Glutamatergic neuron (in vitro differentiated cells): ENCODE results near the gene C3orf22. TPM values are rescaled to one million over a fixed set of nuclear protein-coding genes. Genes with fewer than 3 reads are reported as not detected.

Experiments
- DNase-seq: peaks from one replicate; pipeline ENCODE4 v3.0.0; 2022
- H3K27ac Mint-ChIP-seq: one replicate; pipeline ENCODE4 v1.8.0; 2020; ENCODE audit warnings: mild to moderate bottlenecking, mixed read lengths, inconsistent platforms; ENCODE audit not compliant: unreplicated experiment
- H3K27me3 Mint-ChIP-seq: one replicate; pipeline ENCODE4 v1.8.0; 2020; ENCODE audit warnings: mild to moderate bottlenecking, moderate library complexity, mixed read lengths, inconsistent platforms; ENCODE audit not compliant: unreplicated experiment
- H3K36me3 Mint-ChIP-seq: one replicate; pipeline ENCODE4 v1.8.0; 2020; ENCODE audit warnings: mild to moderate bottlenecking, mixed read lengths, inconsistent platforms; ENCODE audit not compliant: unreplicated experiment
- H3K4me1 Mint-ChIP-seq: one replicate; pipeline ENCODE4 v1.8.0; 2020; ENCODE audit warnings: mild to moderate bottlenecking, low read depth, mixed read lengths, inconsistent platforms; ENCODE audit not compliant: unreplicated experiment
- H3K4me3 Mint-ChIP-seq: one replicate; pipeline ENCODE4 v1.8.0; 2020; ENCODE audit warnings: mild to moderate bottlenecking, mixed read lengths, inconsistent platforms; ENCODE audit not compliant: unreplicated experiment
- H3K9me3 Mint-ChIP-seq: one replicate; pipeline ENCODE4 v1.8.0; 2020; ENCODE audit warnings: mild to moderate bottlenecking, moderate library complexity, mixed read lengths, inconsistent platforms; ENCODE audit not compliant: unreplicated experiment
- total RNA-seq: library from RNA; stranded (reverse); fragmentation: NEBNext Ultra II Directional; extraction: Animal tissue kit (Norgen Biotek cat#: 25700); gene quantifications from one replicate; pipeline ENCODE4 v1.2.1, GENCODE V29; 2021; ENCODE audit not compliant: unreplicated experiment
- TF ChIP-seq, protein P1 (sequence below): fragments of 200-600 bp; sonication (generic); IDR thresholded peaks from one replicate; pipeline ENCODE4 v1.5.0; 2021; ENCODE audit not compliant: partially characterized antibody, unreplicated experiment

Gene C3orf22
- total RNA-seq, 1 donor from 2014 or later = not detected

GRCh38 chr3:126540951-126541627, 17.6 kb downstream of the C3orf22 start:
- H3K4me3 Mint-ChIP-seq = no peak overlapping the region
- H3K27me3 Mint-ChIP-seq = peaks cover 9% of the 10 kb centered on the region
- DNase-seq = peak; percentile 10
- peaks cover 6% of the 10 kb centered on the region for H3K36me3 Mint-ChIP-seq
- no peak overlapping the region for H3K27ac Mint-ChIP-seq
- peaks cover 7% of the 10 kb centered on the region for H3K4me1 Mint-ChIP-seq
- H3K9me3 Mint-ChIP-seq = peaks cover 7% of the 10 kb centered on the region
- TF ChIP-seq, protein P1, sequence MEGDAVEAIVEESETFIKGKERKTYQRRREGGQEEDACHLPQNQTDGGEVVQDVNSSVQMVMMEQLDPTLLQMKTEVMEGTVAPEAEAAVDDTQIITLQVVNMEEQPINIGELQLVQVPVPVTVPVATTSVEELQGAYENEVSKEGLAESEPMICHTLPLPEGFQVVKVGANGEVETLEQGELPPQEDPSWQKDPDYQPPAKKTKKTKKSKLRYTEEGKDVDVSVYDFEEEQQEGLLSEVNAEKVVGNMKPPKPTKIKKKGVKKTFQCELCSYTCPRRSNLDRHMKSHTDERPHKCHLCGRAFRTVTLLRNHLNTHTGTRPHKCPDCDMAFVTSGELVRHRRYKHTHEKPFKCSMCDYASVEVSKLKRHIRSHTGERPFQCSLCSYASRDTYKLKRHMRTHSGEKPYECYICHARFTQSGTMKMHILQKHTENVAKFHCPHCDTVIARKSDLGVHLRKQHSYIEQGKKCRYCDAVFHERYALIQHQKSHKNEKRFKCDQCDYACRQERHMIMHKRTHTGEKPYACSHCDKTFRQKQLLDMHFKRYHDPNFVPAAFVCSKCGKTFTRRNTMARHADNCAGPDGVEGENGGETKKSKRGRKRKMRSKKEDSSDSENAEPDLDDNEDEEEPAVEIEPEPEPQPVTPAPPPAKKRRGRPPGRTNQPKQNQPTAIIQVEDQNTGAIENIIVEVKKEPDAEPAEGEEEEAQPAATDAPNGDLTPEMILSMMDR = no peak

DNA sequence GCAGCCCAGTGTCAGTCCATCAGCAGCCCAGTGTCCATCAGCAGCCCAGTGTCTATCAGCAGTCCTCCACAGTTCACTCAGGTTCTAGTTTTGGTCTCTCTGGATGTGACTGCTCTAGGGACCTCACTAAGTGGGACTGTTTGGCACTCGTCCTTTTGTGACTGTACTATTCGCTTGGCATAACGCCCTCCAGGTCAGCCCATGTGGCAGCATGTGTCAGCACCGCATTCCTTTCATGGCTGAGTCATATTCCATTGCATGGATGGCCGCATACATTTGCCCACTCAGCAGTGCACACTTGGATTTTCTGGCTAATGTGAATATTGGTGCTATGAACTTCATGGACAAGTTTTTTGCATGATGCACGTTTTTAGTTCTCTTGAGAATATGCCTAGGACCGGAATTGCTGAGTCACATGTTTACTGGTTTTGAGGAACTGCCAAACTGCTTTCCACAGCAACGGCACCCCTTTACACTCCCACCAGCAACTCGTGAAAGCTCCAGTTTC, 18.3 kb downstream of the C3orf22 start:
- peaks cover 11% of the 10 kb centered on the region for H3K27me3 Mint-ChIP-seq
- TF ChIP-seq, protein P1 = no peak
- no peak overlapping the region for H3K4me3 Mint-ChIP-seq
- peak; percentile 7 for DNase-seq
- peaks cover 7% of the 10 kb centered on the region for H3K4me1 Mint-ChIP-seq
- H3K27ac Mint-ChIP-seq = no peak overlapping the region
- H3K9me3 Mint-ChIP-seq = peaks cover 7% of the 10 kb centered on the region
- peaks cover 6% of the 10 kb centered on the region for H3K36me3 Mint-ChIP-seq

- Mint-ChIP-seq H3K4me3 (no peak overlapping the region), H3K4me1 (peaks cover 5% of the 10 kb centered on the region), H3K27ac (peak overlapping the region; percentile 13), H3K36me3 (peaks cover 6% of the 10 kb centered on the region), H3K9me3 (peaks cover 7% of the 10 kb centered on the region), H3K27me3 (peaks cover 14% of the 10 kb centered on the region)
- TF ChIP-seq, protein P1 = no peak
- peak; percentile 12 for DNase-seq
Measured at GRCh38 chr3:126539558-126540250, 19.0 kb downstream of the C3orf22 start.

DNA sequence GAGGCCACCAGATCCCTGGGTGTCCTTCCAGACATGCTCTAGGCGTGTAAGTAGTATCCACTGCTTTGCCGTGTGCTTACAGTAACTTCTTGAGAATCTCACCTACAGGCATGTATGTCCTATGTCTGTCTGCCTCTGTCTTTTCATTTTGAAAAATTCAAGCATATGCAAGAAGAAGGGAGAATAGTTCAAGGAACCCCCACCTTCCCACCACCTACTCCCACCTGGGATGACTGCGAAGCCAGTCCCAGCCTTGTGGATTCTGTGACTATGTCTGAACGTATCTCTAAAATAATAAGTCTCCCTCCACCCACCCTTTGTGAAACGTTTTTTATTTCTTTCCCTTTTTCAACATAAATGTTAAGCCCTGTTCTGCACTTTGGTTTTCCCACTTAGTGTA, 19.8 kb downstream of the C3orf22 start:
- DNase-seq = peak; percentile 4
- Mint-ChIP-seq H3K4me3 (no peak overlapping the region), H3K4me1 (peaks cover 6% of the 10 kb centered on the region), H3K9me3 (peaks cover 7% of the 10 kb centered on the region), H3K27me3 (peaks cover 14% of the 10 kb centered on the region), H3K36me3 (peaks cover 6% of the 10 kb centered on the region), H3K27ac (no peak overlapping the region)
- TF ChIP-seq, protein P1 = no peak

DNA sequence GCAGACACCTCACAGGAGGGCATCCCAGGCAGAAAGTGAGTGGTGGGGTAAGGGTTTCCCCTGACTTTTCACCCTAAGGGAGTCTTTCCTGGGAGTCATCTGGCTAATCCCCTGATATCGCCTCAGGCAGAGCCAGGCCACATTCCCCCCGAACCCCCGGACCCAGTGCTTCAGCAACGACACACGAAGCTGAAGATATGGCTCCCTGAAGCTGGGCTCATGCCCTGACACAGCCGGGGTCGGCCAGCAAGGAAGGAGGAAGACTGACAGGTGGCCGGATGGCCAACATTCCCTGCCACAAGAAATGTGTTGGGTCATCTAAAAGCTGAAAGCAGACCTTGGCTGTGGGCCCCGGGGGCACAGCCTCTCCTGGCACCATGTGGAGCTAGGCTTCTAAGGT, 20.4 kb downstream of the C3orf22 start:
- peak; percentile 18 for DNase-seq
- H3K27ac Mint-ChIP-seq = no peak overlapping the region
- H3K27me3 Mint-ChIP-seq = peaks cover 12% of the 10 kb centered on the region
- H3K9me3 Mint-ChIP-seq = peaks cover 6% of the 10 kb centered on the region
- H3K4me1 Mint-ChIP-seq = peaks cover 5% of the 10 kb centered on the region
- H3K36me3 Mint-ChIP-seq = peaks cover 4% of the 10 kb centered on the region
- TF ChIP-seq, protein P1 = no peak
- no peak overlapping the region for H3K4me3 Mint-ChIP-seq
